ENCODE data around the gene LRRC14B. TPM values are rescaled to one million over a fixed set of nuclear protein-coding genes. Genes with fewer than 3 reads are reported as not detected.

Gene LRRC14B
- polyA plus RNA-seq, 1 of the 3 experiments (the other 2 are of a cell fraction), result not detected

GRCh38 chr5:192970-193831 lies 1.9 kb downstream of the LRRC14B start:
- ChIA-PET CTCF (interaction anchor here (1.3 kb wide), 1 partner anchor 128 kb away, joined by 4 read pairs; the partner anchor contains the start of gene AHRR), POLR2A (no interaction called here)
- Histone ChIP-seq H3K36me3 (replicated peaks in 1 of 2; ENCODE audit: control insufficient read depth in 1 of 2, insufficient read depth in 2 of 2, low read length in 1 of 2) (no peaks in the 10 kb centered on the region), H3K27me3 (ENCODE audit: insufficient read depth) (no peaks in the 10 kb centered on the region), H3K27ac (ENCODE audit: low read depth in 2 of 2, low read length in 1 of 2) (no peak overlapping the region), H3K4me3 (ENCODE audit: low read depth in 2 of 2, low read length in 1 of 2) (no peak overlapping the region), H3F3A (replicated peaks; ENCODE audit: insufficient read depth) (no peaks in the 10 kb centered on the region), H3K9me3 (no peaks in the 10 kb centered on the region), H4K20me1 (ENCODE audit: insufficient read depth) (no peaks in the 10 kb centered on the region), H3K9ac (no peak overlapping the region), H2AFZ (ENCODE audit: low read depth) (no peak overlapping the region), H3K4me1 (ENCODE audit: control insufficient read depth in 1 of 2, insufficient read depth in 2 of 2, low read depth in 1 of 2, low read length in 1 of 2) (peaks cover 0 to 8% of the 10 kb centered on the region in 2 experiments; a peak in 1 of 4 replicates), H3K9me2 (no peaks in the 10 kb centered on the region), H3K4me2 (no peak overlapping the region), H3K79me2 (ENCODE audit: insufficient read depth) (no peaks in the 10 kb centered on the region)
- TF ChIP-seq USF2 (IDR thresholded peaks at IDR 0.05; ENCODE audit: borderline replicate concordance, low read depth, low read length), result no peak
- TF ChIP-seq MXI1 (IDR thresholded peaks at IDR 0.05; ENCODE audit: low read depth, low read length), result no peak
- no peak for TF ChIP-seq NRF1 (IDR thresholded peaks at IDR 0.05; ENCODE audit: low read depth, low read length)
- TF ChIP-seq YY1 (IDR thresholded peaks at IDR 0.05; ENCODE audit: low read depth), result no peak
- TF ChIP-seq ELF1 (IDR thresholded peaks at IDR 0.05), result no peak
- no peak for TF ChIP-seq IRF3 (IDR thresholded peaks at IDR 0.05; ENCODE audit: low read depth, low read length)
- no peak for TF ChIP-seq RFX5 (IDR thresholded peaks at IDR 0.05; ENCODE audit: low read length)
- TF ChIP-seq FOXM1 (IDR thresholded peaks at IDR 0.05; ENCODE audit: low read depth), result no peak
- no peak for TF ChIP-seq RCOR1 (IDR thresholded peaks at IDR 0.05; ENCODE audit: low read length)
- no peak for TF ChIP-seq JUND (IDR thresholded peaks at IDR 0.05)
- TF ChIP-seq REST (IDR thresholded peaks at IDR 0.05; ENCODE audit: low read depth, low read length), result no peak
- no peak for TF ChIP-seq TCF12 (IDR thresholded peaks at IDR 0.05)
- no peak for TF ChIP-seq USF1 (IDR thresholded peaks at IDR 0.05; ENCODE audit: borderline replicate concordance, low read depth)
- no peak for TF ChIP-seq RXRA (IDR thresholded peaks at IDR 0.05; ENCODE audit: borderline replicate concordance, low read depth)
- TF ChIP-seq MAX (IDR thresholded peaks at IDR 0.05; ENCODE audit: low read depth), result no peak
- TF ChIP-seq GATA2 (CRISPR knock-in tag; IDR thresholded peaks at IDR 0.05), result no peak
- DNase-seq, result no peak
- WGBS (ENCODE audit: low lambda C conversion rate), result 87% methylated on average over 13 of the region's 17 CpGs
